GM21576 (cell line): ENCODE data around the gene ZNF675.
"Not testable (repeated sequence)": the region's sequence is repeated elsewhere in the genome, so short reads cannot be mapped to it uniquely, and the experiment has no call there.

Source experiments
- ATAC-seq: cut with Tn5 transposase; IDR thresholded peaks from one replicate; pipeline ENCODE4 v1.9.1; 2021; ENCODE audit warnings: mild to moderate bottlenecking, moderate library complexity; ENCODE audit not compliant: unreplicated experiment

ZNF675 gene

DNA sequence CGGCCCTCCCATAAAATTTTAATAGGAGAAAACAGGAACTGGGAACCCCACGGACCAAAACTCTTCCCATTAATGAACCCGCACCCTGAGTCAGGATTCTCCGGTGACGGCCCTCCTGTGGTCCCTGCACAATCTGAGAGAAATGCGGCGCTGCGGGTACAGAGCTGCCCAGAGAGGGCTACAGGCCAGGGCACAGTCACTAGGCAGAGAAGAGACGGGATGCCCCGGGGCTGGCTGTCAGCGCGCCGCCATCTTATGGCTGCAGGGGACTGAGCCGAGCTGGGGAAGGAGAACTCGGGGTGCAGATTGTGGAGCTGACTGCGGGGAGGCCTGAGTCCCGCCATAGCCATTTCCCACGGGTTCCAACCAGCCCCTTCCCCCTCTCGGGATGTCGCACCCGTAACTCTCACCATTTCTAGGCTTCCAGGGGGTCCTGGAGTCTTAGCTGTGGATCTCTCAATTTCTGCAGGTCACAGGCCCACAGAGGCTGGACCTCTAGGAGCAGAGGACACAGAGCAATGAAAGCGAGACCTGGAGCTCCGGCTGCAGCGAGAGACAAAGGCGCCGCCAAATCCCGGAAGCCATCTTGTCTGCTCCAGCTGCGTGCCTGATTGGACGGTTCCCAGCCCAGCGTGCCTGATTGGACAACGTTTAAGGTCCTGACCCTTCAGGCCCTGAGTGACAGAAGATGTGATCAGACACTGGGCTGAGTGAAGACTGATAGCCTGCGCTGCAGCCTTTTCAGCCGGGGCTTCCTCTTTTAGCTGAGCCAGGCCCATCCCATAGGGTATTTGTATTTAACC, at the start of gene ZNF675:
TSS of gene ZNF675 (minus strand) at position 592 of the 803 bp plus-strand sequence. CDS start at position 413, 179 bp downstream.
- ATAC-seq = peak; percentile 87

DNA sequence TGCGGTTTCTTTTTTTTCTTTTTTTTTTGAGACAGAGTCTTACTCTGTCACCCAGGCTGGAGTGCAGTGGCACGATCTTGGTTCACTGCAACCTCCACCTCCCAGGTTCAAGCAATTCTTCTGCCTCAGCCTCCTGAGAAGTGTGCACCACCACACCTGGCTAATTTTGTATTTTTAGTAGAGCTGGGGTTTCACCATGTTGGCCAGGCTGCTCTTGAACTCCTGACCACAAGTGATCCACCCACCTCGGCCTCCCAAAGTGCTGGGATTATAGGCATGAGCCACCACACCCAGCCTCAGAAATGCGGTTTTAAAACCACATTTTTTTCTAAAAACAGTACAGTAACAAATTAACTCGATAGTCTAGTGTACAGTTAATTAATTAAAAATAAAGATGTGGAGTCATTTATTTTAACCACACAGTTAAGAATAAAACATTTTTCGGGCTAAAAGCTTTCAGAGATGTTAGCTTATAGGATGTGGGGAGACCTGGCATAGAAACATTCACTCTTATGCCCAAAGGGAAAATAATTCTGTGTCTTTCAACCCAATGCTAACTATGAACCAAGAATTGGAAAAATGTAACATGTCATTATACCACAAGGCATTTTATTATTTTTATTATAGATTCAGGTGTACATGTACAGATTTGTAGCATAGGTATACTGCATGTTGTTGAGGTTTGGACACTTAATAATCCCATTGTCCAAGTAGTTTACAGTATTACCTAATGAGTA, 43.9 kb upstream of the ZNF675 start:
- ATAC-seq = not testable (repeated sequence)

DNA sequence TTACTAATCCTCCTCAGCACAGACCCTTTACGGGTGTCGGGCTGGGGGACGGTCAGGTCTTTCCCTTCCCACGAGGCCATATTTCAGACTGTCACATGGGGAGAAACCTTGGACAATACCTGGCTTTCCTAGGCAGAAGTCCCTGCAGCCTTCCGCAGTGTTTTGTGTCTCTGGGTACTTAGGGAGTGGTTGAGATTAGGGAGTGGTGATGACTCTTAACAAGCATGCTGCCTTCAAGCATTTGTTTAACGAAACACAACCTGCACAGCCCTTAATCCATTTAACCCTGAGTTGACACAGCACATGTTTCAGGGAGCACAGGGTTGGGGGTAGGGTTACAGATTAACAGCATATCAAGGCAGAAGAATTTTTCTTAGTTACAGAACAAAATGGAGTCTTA, 37.1 kb upstream of the ZNF675 start:
- not testable (repeated sequence) for ATAC-seq

DNA sequence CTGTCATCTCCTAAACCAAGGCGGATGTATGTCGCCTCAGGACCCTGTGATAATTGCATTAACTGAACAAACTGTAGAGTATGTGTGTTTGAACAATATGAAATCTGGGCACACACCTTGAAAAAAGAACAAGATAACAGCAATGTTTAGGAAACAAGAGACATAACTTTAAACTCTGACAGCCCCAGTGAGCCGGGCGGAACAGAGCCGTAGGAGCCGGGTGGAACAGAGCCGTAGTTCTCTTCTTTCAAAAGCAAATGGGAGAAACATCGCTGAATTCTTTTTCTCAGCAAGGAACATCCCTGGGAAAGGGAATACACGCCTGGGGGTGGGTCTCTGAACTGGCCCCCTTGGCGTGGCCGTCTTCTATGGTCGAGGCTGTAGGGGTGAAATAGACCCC, 31.8 kb upstream of the ZNF675 start:
- ATAC-seq = no peak

DNA sequence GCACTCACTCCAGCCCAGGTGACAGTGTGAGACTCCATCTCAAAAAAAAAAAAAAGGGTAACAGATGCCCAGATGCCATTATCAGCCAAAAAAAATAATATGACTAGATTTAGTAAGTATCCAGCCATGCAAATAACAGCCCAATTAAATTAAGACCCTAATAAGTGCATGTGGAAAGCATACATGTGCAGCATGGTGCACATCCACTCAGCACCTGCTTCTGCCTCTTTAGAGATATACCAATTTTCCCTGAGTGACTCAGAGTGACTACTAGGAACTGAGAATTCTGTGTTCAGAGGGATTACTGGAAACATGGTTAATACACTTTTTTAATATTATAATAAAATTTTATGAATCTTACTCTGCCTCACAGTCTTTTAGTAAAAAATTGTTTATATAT, 29.8 kb upstream of the ZNF675 start:
- no peak for ATAC-seq

DNA sequence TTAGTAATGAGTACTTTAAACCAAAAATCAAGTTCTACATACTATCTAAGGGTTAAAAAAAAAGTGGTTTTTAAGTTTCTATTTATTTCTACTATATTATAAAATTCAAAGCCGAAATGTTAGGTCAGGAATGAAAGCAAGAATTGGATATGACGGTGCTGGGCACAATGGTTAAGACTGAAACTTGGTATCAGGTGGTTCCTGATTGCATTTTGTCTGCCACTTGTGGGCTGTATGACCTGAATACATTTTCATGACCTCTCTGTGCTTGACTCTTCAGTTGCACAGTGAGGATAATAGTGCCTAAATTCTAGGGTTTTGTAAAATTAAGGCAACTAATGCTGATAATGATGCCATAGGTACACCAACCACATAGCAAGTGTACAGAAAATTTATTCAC, 22.3 kb upstream of the ZNF675 start:
- no peak for ATAC-seq

DNA sequence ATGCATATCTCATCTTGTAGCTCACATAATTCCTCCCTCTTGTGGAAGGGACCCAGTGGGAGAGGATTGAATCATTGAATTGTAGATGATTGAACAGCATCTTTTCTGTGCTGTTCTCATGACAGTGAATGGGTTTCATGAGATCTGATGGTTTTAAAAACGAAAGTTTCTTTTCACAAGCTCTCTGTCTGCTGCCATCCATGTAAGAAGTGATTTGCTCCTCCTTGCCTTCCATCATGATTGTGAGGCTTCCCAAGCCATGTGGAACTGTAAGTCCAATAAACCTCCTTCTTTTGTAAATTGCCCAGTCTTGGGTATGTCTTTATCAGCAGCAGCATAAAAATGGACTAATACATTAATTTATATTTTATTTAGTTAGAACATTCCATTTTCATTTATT, 19.6 kb upstream of the ZNF675 start:
- ATAC-seq = no peak

DNA sequence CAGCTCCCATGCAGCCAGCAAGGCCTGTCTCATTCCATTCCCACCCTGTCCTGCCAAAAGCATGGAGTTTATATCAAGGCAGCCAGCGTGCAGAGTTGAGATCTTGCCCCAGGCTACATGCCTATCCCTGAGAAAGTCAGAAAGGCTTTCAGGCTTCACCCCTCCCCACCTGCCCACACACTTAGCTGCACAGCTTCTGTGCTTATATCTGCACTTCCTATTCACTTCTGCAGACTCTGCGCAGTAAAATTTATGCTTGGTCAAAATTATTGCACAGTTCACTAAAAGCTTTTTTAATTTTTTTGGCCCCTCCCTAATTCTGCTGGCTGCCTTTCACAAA, 12.5 kb upstream of the ZNF675 start:
- no peak for ATAC-seq

DNA sequence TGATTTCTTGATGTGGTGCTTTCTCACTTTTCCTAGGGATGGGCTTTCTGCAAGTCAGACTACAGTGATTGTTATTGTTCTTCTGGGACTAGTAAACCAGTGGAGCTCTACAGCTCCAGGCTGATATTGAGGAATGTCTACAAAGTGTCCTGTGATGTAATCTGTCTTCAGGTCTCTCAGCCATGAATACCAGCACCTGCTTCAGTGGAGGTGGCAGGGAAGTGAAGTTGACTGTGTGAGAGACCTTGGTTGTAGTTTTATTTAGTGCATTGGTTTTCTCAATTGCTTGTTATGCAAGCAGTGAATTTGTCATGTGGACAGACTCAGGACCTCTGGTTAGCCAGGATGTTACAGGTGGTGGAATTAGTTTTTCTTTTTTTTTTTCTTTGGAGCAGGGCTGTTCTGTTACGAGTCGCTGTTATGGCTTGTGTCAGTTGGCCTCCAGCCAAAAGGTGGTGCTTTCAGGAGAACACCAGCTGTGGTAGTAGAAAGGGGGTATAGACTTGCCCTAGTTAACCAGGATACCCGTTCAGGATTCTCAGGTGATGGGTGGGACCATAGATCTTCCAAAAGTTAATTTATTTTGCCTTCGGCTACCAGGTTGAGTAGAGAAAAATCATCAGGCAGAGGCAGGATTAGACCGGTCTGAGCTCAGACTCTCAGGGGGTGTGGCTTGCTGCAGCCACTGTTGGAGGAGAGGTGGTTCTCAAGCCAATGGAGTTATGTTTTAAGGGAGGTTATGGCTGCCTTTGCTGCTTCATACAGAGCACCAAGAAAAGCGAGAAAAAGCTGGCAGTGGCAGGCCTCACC, 11.9 kb upstream of the ZNF675 start:
- no peak for ATAC-seq

DNA sequence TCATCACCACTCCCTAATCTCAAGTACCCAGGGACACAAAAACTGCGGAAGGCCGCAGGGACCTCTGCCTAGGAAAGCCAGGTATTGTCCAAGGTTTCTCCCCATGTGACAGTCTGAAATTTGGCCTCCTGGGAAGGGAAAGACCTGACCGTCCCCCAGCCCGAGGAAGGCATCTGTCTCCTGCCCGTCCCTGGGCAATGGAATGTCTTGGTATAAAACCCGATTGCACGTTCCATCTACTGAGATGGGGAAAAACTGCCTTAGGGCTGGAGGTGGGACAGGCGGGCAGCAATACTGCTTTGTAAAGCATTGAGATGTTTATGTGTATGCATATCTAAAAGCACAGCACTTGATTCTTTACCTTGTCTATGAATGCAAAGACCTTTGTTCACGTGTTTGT, 5.9 kb upstream of the ZNF675 start:
- ATAC-seq = not testable (repeated sequence)

DNA sequence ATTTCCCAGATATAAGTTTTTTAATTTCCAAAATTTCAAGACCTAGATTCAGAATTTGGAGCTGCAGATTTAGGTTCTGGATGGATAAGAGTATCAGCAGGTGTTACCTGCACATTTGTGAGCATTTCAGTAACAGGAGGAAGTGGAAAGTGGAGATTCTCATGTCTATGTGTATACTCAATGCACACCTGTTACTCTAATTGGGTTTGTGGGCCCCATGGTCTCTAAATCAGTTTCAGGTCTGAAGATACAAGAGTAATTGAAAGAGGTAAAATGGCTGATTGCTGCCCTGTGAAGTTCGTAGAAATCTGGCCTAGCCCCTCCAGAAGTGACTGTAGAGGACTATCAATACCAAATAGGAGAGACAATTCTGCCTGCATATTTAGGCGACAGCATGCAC, 13.9 kb downstream of the ZNF675 start:
- ATAC-seq = no peak

DNA sequence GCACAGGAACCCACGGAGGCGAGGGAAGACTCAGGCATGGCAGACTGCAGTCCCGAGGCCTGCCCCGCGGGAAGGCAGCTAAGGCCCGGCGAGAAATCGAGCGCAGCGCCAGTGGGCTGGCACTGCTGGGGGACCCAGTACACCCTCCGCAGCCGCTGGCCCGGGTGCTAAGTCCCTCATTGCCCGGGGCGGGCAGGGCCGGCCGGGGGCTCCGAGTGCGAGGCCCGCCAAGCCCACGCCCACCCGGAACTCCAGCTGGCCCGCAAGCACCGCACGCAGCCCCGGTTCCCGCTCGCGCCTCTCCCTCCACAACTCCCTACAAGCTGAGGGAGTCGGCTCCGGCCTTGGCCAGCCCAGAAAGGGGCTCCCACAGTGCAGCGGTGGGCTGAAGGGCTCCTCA, 18.4 kb downstream of the ZNF675 start:
- not testable (repeated sequence) for ATAC-seq

DNA sequence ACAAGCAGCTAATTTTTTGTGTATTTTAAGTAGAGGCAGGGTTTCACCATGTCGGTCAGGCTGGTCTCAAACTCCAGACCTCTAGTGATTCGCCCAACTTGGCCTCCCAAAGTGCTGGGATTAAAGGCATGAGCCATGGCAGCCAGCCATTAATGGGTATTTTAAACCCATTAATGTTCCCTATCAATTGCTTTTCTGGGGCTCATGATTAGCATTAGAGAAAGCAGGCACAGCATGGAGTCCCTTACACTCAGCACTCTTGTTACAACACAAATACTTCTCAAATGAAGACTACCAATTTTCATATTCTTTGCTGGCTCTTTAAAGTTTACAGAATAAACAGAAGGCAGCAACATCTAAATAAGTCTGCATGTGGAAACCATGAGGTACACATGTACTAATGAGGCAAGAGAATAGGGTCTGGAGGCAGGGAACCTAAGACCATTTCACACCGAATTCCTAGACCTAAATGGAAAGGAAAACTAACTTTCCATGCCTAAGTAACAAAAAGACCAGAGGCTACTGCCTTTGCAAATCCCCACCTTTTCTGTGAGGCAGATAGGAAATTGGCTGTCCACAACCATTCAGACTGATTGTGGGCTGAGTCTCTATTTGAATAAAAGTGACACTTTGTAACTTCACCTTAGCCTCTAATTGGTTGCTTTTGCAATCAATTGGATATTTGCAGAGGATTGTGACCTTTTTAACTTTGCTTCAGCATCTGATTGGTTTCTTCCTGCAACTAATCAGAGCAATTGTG, 21.2 kb downstream of the ZNF675 start:
- ATAC-seq = no peak

DNA sequence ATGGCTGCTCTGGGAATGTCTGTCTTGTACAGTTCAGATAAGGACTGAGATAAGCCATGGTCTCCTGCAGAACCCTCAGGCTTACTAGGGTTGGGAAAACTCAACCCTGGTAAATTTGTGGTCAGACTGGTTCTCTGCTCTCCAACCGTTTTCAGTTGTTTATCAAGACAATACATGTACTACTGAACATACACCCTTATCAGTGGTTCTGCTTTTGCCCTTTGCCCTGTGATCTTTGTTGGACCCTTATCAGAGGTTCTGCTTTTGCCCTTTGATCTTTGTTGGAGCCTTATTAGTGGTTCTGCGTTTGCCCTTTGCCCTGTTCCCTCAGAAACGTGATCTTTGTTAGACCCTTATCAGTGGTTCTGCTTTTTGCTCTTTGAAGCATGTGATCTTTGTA, 37.2 kb downstream of the ZNF675 start:
- not testable (repeated sequence) for ATAC-seq
